IMR-90 (cell line): ENCODE measurements around the gene TST. TPM values are rescaled to one million over a fixed set of nuclear protein-coding genes. Genes with fewer than 3 reads are reported as not detected.

Experiments used
- ATAC-seq: fragments of 200-7000 bp; cut with Tn5 transposase; 2 replicates; pipeline ENCODE4 v1.9.1; 2020; ENCODE audit warnings: low read depth, mild to moderate bottlenecking, moderate library complexity
- BruUV-seq: library from RNA; stranded (reverse); fragments of 400-500 nt; replicated peaks from 2 replicates; lab custom pipeline; 2021; lab: Mats Ljungman, UMichigan
- CTCF ChIA-PET: fragments of 300-600 bp; formaldehyde crosslinking; extraction: SDS; loops from one replicate; lab custom pipeline; 2021; ENCODE audit warnings: antibody characterized with exemption; lab: Yijun Ruan, JAX
- POLR2A ChIA-PET: fragments of 300-600 bp; sonication (Branson Sonifier 250); formaldehyde crosslinking; loops from one replicate; lab custom pipeline; 2022; ENCODE audit warnings: antibody characterized with exemption; ENCODE audit not compliant: unreplicated experiment; lab: Charles Lee
- DNase-seq: peaks from one replicate; pipeline ENCODE4 v3.0.0; 2013
- H2AFZ ChIP-seq: replicated peaks from 2 replicates; pipeline ENCODE3; 2013; ENCODE audit warnings: low read length, mild to moderate bottlenecking; ENCODE audit not compliant: poor library complexity
- H2AK5ac ChIP-seq: 2 replicates; pipeline ENCODE4 v1.6.1; 2013; ENCODE audit warnings: low read depth, low read length, inconsistent platforms
- H2AK9ac ChIP-seq: replicated peaks from 2 replicates; pipeline ENCODE3; 2013; ENCODE audit warnings: mild to moderate bottlenecking, low read depth, low read length, moderate library complexity; ENCODE audit not compliant: poor library complexity
- H2BK120ac ChIP-seq: 2 replicates; pipeline ENCODE4 v1.6.1; 2013; ENCODE audit warnings: low read depth, low read length, inconsistent platforms
- H2BK15ac ChIP-seq: 3 replicates; pipeline ENCODE4 v1.6.1; 2013; ENCODE audit warnings: low read depth, low read length, inconsistent platforms
- H2BK20ac ChIP-seq: 2 replicates; pipeline ENCODE4 v1.6.1; 2013; ENCODE audit warnings: low read depth, mild to moderate bottlenecking, inconsistent platforms, low read length, moderate library complexity
- H2BK5ac ChIP-seq: 2 replicates; pipeline ENCODE4 v1.6.1; 2013; ENCODE audit warnings: mild to moderate bottlenecking, low read depth, low read length, inconsistent platforms; ENCODE audit not compliant: poor library complexity, severe bottlenecking
- H3K14ac ChIP-seq: replicated peaks from 2 replicates; pipeline ENCODE4 v1.6.1; 2013; ENCODE audit warnings: low read depth, low read length, inconsistent platforms
- H3K18ac ChIP-seq: 2 replicates; pipeline ENCODE4 v1.6.1; 2013; ENCODE audit warnings: low read depth, low read length, control low read depth
- H3K23ac ChIP-seq: 2 replicates; pipeline ENCODE4 v1.6.1; 2013; ENCODE audit warnings: low read depth, low read length, inconsistent platforms
- H3K27ac ChIP-seq: 2 replicates; pipeline ENCODE4 v1.5.1; 2013; ENCODE audit warnings: mild to moderate bottlenecking, control low read depth, low read length; ENCODE audit not compliant: insufficient read depth
- H3K27me3 ChIP-seq: 2 replicates; pipeline ENCODE4 v1.6.1; 2013; ENCODE audit warnings: low read length; ENCODE audit not compliant: control insufficient read depth, insufficient read depth
- H3K36me3 ChIP-seq: 2 replicates; pipeline ENCODE4 v1.6.1; 2013; ENCODE audit warnings: low read length, mixed read lengths; ENCODE audit not compliant: control insufficient read depth, insufficient read depth
- H3K4ac ChIP-seq: 2 replicates; pipeline ENCODE4 v1.6.1; 2013; ENCODE audit warnings: low read depth, low read length, inconsistent platforms
- H3K4me1 ChIP-seq: 2 replicates; pipeline ENCODE4 v1.6.1; 2013; ENCODE audit warnings: low read length, mixed read lengths; ENCODE audit not compliant: control insufficient read depth, insufficient read depth
- H3K4me2 ChIP-seq: 2 replicates; pipeline ENCODE4 v1.6.1; 2013; ENCODE audit warnings: low read depth, mild to moderate bottlenecking, control low read depth, low read length, moderate library complexity
- H3K4me3 ChIP-seq: 2 replicates; pipeline ENCODE4 v1.5.1; 2013; ENCODE audit warnings: low read depth, mild to moderate bottlenecking, control low read depth, low read length, moderate library complexity; ENCODE audit not compliant: insufficient read depth
- H3K56ac ChIP-seq: 2 replicates; pipeline ENCODE4 v1.6.1; 2013; ENCODE audit warnings: low read length, inconsistent platforms; ENCODE audit not compliant: insufficient read depth; ENCODE audit errors: extremely low read depth
- H3K79me1 ChIP-seq, 2 experiments: 2 replicates each; pipeline ENCODE4 v1.6.1; 2013; ENCODE audit warnings: low read length in 2 of 2, inconsistent platforms in 1 of 2, low read depth in 1 of 2
- H3K9ac ChIP-seq: 2 replicates; pipeline ENCODE4 v1.6.1; 2013; ENCODE audit warnings: low read depth, low read length, control low read depth
- H3K9me1 ChIP-seq: 2 replicates; pipeline ENCODE4 v1.6.1; 2013; ENCODE audit warnings: low read length, inconsistent platforms; ENCODE audit not compliant: insufficient read depth
- H3K9me3 ChIP-seq: 2 replicates; pipeline ENCODE4 v1.6.1; 2013; ENCODE audit warnings: low read length; ENCODE audit not compliant: control insufficient read depth, insufficient read depth
- H4K20me1 ChIP-seq: 2 replicates; pipeline ENCODE4 v1.6.1; 2013; ENCODE audit warnings: low read length, inconsistent platforms; ENCODE audit not compliant: insufficient read depth
- H4K5ac ChIP-seq: 2 replicates; pipeline ENCODE4 v1.6.1; 2013; ENCODE audit warnings: mild to moderate bottlenecking, low read depth, low read length, control low read depth
- H4K8ac ChIP-seq, 2 experiments: 2 replicates each; pipeline ENCODE4 v1.6.1; 2013; ENCODE audit warnings: low read depth in 2 of 2, low read length in 2 of 2, control low read depth in 1 of 2, inconsistent platforms in 1 of 2
- H4K91ac ChIP-seq: 2 replicates; pipeline ENCODE4 v1.6.1; 2013; ENCODE audit warnings: low read depth, low read length, inconsistent platforms; ENCODE audit not compliant: insufficient read depth
- BHLHE40 ChIP-seq: fragments of 150-350 bp; IDR thresholded peaks from 2 replicates; pipeline ENCODE4 v1.6.1; 2016; ENCODE audit warnings: mild to moderate bottlenecking, low read depth, low read length
- CEBPB ChIP-seq: IDR thresholded peaks from 2 replicates; pipeline ENCODE4 v1.6.1; 2012; ENCODE audit warnings: low read depth, low read length, improper control_type of control experiment
- CHD1 ChIP-seq: IDR thresholded peaks from 2 replicates; pipeline ENCODE4 v1.6.1; 2012; ENCODE audit warnings: low read depth, low read length, improper control_type of control experiment
- CTCF ChIP-seq: conservative IDR thresholded peaks from 2 replicates; pipeline ENCODE4 v1.5.1; 2012; ENCODE audit warnings: mild to moderate bottlenecking, low read depth, low read length, improper control_type of control experiment
- ELK1 ChIP-seq: fragments of 150-350 bp; IDR thresholded peaks from 2 replicates; pipeline ENCODE4 v1.6.1; 2016; ENCODE audit warnings: low read depth, mild to moderate bottlenecking, low read length, moderate library complexity, borderline replicate concordance
- FOS ChIP-seq: fragments of 150-350 bp; IDR thresholded peaks from 2 replicates; pipeline ENCODE4 v1.6.1; 2016; ENCODE audit warnings: low read depth, low read length
- MAFK ChIP-seq: IDR thresholded peaks from 2 replicates; pipeline ENCODE4 v1.6.1; 2012; ENCODE audit warnings: low read depth, low read length, improper control_type of control experiment
- MAZ ChIP-seq: IDR thresholded peaks from 2 replicates; pipeline ENCODE4 v1.6.1; 2012; ENCODE audit warnings: low read depth, mild to moderate bottlenecking, low read length, improper control_type of control experiment, moderate library complexity, borderline replicate concordance
- MXI1 ChIP-seq: IDR thresholded peaks from 2 replicates; pipeline ENCODE4 v1.6.1; 2012; ENCODE audit warnings: low read depth, mild to moderate bottlenecking, low read length, moderate library complexity, borderline replicate concordance
- NFE2L2 ChIP-seq: fragments of 150-350 bp; IDR thresholded peaks from 2 replicates; pipeline ENCODE4 v1.6.1; 2016; ENCODE audit warnings: low read depth, mild to moderate bottlenecking, low read length
- POLR2A ChIP-seq: IDR thresholded peaks from 2 replicates; pipeline ENCODE4 v1.6.1; 2012; ENCODE audit warnings: mild to moderate bottlenecking, low read depth, low read length
- RAD21 ChIP-seq: IDR thresholded peaks from 2 replicates; pipeline ENCODE4 v1.6.1; 2012; ENCODE audit warnings: low read length, improper control_type of control experiment
- RCOR1 ChIP-seq: IDR thresholded peaks from 2 replicates; pipeline ENCODE4 v1.6.1; 2012; ENCODE audit warnings: mild to moderate bottlenecking, low read length, improper control_type of control experiment; ENCODE audit not compliant: insufficient replicate concordance
- RFX5 ChIP-seq: IDR thresholded peaks from 2 replicates; pipeline ENCODE4 v1.8.0; 2012; ENCODE audit warnings: low read depth, mild to moderate bottlenecking, low read length, moderate library complexity
- SMC3 ChIP-seq: fragments of 150-350 bp; IDR thresholded peaks from 2 replicates; pipeline ENCODE4 v1.6.1; 2016; ENCODE audit warnings: low read depth, mild to moderate bottlenecking, antibody characterized with exemption, low read length, moderate library complexity
- WGBS, 2 experiments: methylation state at CpG; one replicate each; pipeline versions ENCODE4 v1.1.5 to v1.1.7; 2013; ENCODE audit warnings: missing lambda C conversion rate in 2 of 2; ENCODE audit not compliant: insufficient read length in 1 of 2; ENCODE audit errors: extremely low coverage in 2 of 2; 5-methylcytosine and 5-hydroxymethylcytosine counted together
- dilution Hi-C: fragments of 300-500 bp; cut with HindIII; formaldehyde crosslinking; loops from one replicate; pipeline ENCODE4 v1.14.3; 2018; ENCODE audit warnings: low sequenced_read_pairs; ENCODE audit not compliant: unreplicated experiment
- in situ Hi-C: fragments of 300-500 bp; cut with MboI; formaldehyde crosslinking; loops from 3 replicates; pipeline ENCODE4 v1.14.3; 2019; ENCODE audit warnings: low sequenced_read_pairs, inconsistent platforms, mixed read lengths
- intact Hi-C: fragments of 100-400 bp; cut with micrococcal nuclease; formaldehyde crosslinking; loops from 2 replicates; pipeline ENCODE4 v1.10.0; 2022
- polyA plus RNA-seq, 3 experiments: library from polyadenylated mRNA; depleted of rRNA; stranded (reverse); fragments of >200 nt; gene quantifications; 2 replicates each; pipeline ENCODE4 v1.2.3, GENCODE V29; 2012; ENCODE audit warnings: low replicate concordance in 1 of 3
- total RNA-seq: library from RNA; depleted of rRNA; stranded (reverse); fragments of >200 nt; gene quantifications from 2 replicates; pipeline ENCODE4 v1.2.3, GENCODE V29; 2012
- TF ChIP-seq, protein P1 (sequence below): fragments of 150-350 bp; IDR thresholded peaks from 2 replicates; pipeline ENCODE4 v1.6.1; 2017; ENCODE audit warnings: mild to moderate bottlenecking, antibody characterized with exemption, low read length, low read depth

Gene TST
- total and polyA plus RNA-seq, 2 of the 4 experiments (the other 2 are of a cell fraction): 31.7 to 37.7 TPM

DNA sequence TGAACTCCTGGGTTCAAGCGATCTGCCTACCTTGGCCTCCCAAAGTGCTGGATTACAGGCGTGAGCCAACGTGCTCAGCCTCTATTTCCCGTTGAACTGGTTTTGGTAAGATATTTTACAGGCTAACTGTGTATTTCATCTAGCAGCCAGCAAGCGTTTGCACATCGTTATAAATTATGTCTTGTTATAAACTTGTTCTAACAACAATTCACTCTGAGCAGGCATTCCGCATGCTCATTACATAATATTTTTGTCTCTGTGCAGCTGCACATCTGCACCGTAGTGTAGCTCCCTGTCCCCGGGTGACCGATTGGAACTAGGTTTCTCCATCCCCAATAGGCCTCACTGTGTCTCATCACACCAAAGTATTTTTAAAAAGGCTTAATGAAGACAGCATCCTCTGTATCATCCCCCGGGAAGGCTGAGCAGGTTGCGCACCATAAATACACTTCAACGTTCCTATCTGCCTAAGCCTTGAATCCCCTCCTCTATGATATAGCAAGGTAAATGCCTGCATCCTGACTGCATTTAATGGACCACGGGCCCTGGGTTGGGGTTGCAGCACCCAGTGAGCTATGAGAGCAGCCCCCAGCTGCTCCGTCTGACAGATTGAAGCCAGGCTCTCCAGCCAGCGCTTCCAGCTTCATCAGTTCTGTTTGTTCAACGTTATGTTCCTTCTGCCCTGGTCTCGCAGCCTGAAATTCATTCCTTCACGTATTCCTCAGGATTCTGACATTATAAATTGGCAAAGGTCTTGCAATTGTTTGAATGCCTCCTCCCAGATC is 47.7 kb downstream of the TST start:
- POLR2A ChIA-PET: no interaction called here
- WGBS, 2 experiments: 58% methylated on average over 2 of the region's 19 CpGs; no CpG with 5 or more reads in 1 of the 2 experiments
- Histone ChIP-seq H3K4ac (no peak overlapping the region), H4K91ac (no peak overlapping the region), H3K27me3 (peaks cover 26% of the 10 kb centered on the region), H3K4me3 (no peak overlapping the region), H3K9ac (no peak overlapping the region), H3K79me1 (no peaks in the 10 kb centered on the region), H3K18ac (no peak overlapping the region), H3K9me1 (no peaks in the 10 kb centered on the region), H3K27ac (no peak overlapping the region), H4K8ac (no peak overlapping the region), H2AFZ (no peak overlapping the region), H2BK120ac (no peak overlapping the region), H2AK9ac (no peak overlapping the region), H3K4me2 (no peak overlapping the region), H3K36me3 (no peaks in the 10 kb centered on the region), H2AK5ac (no peak overlapping the region), H4K20me1 (no peaks in the 10 kb centered on the region), H3K56ac (no peak overlapping the region), H3K4me1 (no peaks in the 10 kb centered on the region), H2BK20ac (no peak overlapping the region), H2BK5ac (no peak overlapping the region), H2BK15ac (no peak overlapping the region), H3K23ac (no peak overlapping the region), H3K9me3 (no peaks in the 10 kb centered on the region), H3K14ac (no peak overlapping the region), H4K5ac (no peak overlapping the region)
- intact Hi-C loops (no loop called here), dilution Hi-C loops (no loop called here), in situ Hi-C loops (no loop called here)
- ATAC-seq (no peak), DNase-seq (no peak)
- CTCF ChIA-PET: no interaction called here
- no TSS peak for BruUV-seq
- TF ChIP-seq SMC3 (no peak), MAFK (no peak), MAZ (no peak), RAD21 (no peak), POLR2A (no peak), RFX5 (no peak), CHD1 (no peak), RCOR1 (no peak), NFE2L2 (no peak), ELK1 (no peak), MXI1 (no peak), FOS (no peak), CEBPB (no peak), CTCF (no peak), BHLHE40 (no peak)
- TF ChIP-seq, protein P1, sequence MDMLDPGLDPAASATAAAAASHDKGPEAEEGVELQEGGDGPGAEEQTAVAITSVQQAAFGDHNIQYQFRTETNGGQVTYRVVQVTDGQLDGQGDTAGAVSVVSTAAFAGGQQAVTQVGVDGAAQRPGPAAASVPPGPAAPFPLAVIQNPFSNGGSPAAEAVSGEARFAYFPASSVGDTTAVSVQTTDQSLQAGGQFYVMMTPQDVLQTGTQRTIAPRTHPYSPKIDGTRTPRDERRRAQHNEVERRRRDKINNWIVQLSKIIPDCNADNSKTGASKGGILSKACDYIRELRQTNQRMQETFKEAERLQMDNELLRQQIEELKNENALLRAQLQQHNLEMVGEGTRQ: no peak
